GM12864 (cell line): Measurements from ENCODE around the gene SMARCB1.
A peak's percentile ranks its signal among the peaks of the same experiment; 100 is the strongest.

Source experiments
- DNase-seq: peaks from one replicate; pipeline ENCODE4 v3.0.0-alpha.2; 2011; ENCODE audit warnings: low read depth
- H3K4me3 ChIP-seq: 2 replicates; pipeline ENCODE4 v1.5.1; 2011; ENCODE audit warnings: mild to moderate bottlenecking, low read depth, low read length, control low read depth
- TF ChIP-seq, protein P1 (sequence below): IDR thresholded peaks from 2 replicates; pipeline ENCODE4 v1.5.1; 2011; ENCODE audit warnings: low read depth, mild to moderate bottlenecking, moderate library complexity, low read length, control low read depth, inconsistent platforms; ENCODE audit errors: missing control alignments

The SMARCB1 gene

DNA sequence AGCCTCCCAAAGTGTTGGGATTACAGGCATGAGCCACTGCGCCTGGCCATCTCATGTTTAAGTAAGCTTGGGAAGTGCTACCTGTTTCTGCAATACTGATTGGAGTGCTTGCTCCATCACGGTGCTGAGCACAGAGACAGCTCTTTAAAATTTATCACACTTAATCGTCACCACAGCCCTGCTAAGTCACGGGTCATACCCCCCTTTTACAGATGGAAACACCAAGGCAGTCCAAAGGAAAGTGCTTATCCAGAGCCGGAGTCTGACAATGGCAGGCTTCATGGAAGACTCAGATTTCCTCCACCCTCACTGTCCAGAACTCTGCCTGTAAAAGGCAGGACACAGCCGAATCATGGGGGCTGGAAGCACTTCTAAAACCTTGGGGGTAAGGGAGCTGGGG is 26.7 kb upstream of the SMARCB1 start:
- DNase-seq = no peak
- TF ChIP-seq, protein P1, sequence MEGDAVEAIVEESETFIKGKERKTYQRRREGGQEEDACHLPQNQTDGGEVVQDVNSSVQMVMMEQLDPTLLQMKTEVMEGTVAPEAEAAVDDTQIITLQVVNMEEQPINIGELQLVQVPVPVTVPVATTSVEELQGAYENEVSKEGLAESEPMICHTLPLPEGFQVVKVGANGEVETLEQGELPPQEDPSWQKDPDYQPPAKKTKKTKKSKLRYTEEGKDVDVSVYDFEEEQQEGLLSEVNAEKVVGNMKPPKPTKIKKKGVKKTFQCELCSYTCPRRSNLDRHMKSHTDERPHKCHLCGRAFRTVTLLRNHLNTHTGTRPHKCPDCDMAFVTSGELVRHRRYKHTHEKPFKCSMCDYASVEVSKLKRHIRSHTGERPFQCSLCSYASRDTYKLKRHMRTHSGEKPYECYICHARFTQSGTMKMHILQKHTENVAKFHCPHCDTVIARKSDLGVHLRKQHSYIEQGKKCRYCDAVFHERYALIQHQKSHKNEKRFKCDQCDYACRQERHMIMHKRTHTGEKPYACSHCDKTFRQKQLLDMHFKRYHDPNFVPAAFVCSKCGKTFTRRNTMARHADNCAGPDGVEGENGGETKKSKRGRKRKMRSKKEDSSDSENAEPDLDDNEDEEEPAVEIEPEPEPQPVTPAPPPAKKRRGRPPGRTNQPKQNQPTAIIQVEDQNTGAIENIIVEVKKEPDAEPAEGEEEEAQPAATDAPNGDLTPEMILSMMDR = no peak
- H3K4me3 ChIP-seq = no peak overlapping the region

DNA sequence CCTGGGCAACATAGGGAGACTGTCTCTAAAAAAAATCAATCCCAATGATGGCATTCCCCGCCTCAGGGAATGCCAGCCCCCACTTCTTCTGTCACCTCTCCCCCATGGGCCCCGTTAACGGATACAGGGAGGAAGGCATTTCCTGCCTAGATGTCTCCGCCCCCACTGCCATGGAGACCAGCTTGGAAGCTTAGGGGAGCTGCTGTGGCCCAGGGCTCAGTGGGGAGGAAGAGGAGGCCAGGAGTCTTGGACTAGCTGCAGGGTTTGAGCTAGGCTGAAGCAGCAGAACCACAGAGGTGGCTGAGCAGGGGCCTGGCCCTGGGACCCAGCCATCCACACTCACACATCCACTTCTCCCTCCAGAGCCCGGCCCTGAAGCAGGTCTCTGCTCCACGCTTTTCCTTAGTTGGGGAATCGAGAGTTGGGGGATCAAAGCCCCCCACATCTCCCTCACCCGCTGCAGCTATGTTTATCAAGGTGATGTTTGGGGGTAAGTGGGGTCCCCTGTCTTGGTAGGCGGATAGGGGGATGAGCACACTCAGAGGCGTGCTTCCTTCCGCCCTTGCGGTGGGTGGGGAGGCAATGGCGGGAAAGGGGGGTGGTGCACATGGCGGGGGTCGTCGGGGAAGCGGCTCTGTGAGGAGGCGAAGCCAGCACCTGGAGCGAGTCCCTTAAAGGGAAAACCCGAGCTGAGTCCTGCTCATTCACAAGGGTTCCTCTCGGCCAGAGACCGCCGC is 23.8 kb upstream of the SMARCB1 start, which contains the start of gene C22orf15:
Gene C22orf15 (plus strand): TSS at position 149 of the 737 bp plus-strand sequence. CDS start 317 bp downstream, at position 466.
- no peak for DNase-seq
- peak within 1 kb of the TSS; percentile 20 for H3K4me3 ChIP-seq
- TF ChIP-seq, protein P1 = no peak

- TF ChIP-seq, protein P1 = no peak
- H3K4me3 ChIP-seq = peak overlapping the region; percentile 20
- DNase-seq = no peak
Observed at GRCh38 chr22:23763579-23763945, 23.2 kb upstream of the SMARCB1 start.

DNA sequence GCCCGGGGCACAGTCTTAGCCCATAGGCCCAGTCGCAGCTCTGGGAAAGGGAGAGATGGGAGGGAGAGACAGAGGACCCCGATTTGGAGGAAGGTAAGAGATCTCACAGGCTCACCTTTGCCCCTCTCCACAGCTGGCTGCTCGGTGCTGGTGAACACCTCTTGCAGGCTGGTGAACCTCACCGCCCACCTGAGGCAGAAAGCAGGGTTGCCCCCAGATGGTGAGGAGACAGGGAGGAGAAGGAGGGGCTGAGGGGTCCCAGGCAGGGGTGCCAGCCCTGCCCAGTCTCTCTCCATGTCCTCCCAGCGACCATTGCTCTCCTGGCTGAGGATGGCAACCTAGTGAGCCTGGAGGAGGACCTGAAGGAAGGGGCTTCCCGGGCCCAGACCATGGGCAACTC is 22.8 kb upstream of the SMARCB1 start:
- DNase-seq = no peak
- no peak overlapping the region; the same call in 1 of the 2 replicates for H3K4me3 ChIP-seq
- TF ChIP-seq, protein P1 = no peak

GRCh38 chr22:23764899-23765881 is 21.6 kb upstream of the SMARCB1 start:
- TF ChIP-seq, protein P1 = no peak
- DNase-seq = no peak
- no peak overlapping the region for H3K4me3 ChIP-seq

DNA sequence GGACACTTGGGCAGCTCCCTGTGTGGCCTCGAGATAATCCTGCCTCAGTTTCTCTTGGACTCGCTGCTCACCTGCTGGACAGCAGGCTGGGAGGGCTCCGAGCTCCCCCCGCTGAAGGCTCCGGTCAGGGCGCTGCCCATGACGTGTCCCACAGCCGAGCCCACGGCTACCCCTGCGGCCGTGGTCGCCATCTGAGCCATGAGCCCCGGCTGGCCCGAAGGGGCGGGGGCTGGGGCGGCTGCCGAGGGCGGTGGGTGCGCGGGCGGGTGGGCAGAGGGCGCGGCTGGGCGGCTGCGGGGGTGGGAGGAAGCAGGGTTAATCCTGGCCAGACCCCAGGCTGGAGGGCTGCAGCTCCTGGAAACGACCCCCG is 19.5 kb upstream of the SMARCB1 start:
- DNase-seq = no peak
- TF ChIP-seq, protein P1 = no peak

More for the DNA sequence above, 19.5 kb upstream of the SMARCB1 start:
- H3K4me3 ChIP-seq = peak overlapping the region; percentile 71
